H4 (cell line): ENCODE data around the gene BAZ1A. TPM values are rescaled to one million over a fixed set of nuclear protein-coding genes. Genes with fewer than 3 reads are reported as not detected.
A peak's percentile ranks its signal among the peaks of the same experiment; 100 is the strongest.

Experiments
- DNase-seq: peaks from one replicate; pipeline ENCODE4 v3.0.0-alpha.2; 2015; ENCODE audit warnings: low spot score
- total RNA-seq: library from RNA; depleted of rRNA; stranded (reverse); fragments of >200 nt; shearing (Covaris generic); gene quantifications from 2 replicates; pipeline ENCODE4 v1.2.3, GENCODE V29; 2014; rRNA removed

Gene BAZ1A
- total RNA-seq, 1 experiment from 2014 or later: 34.2 TPM

GRCh38 chr14:34721129-34721528, 154.0 kb downstream of the BAZ1A start:
- DNase-seq: no peak

- no peak for DNase-seq
These were observed 156.3 kb downstream of the BAZ1A start for GRCh38 chr14:34718750-34719304.

GRCh38 chr14:34715127-34715863, 159.9 kb downstream of the BAZ1A start:
- DNase-seq: no peak

GRCh38 chr14:34714320-34715126, 160.6 kb downstream of the BAZ1A start, which contains the start of gene CFL2:
CFL2 (minus strand) TSS chr14:34714593; CDS start chr14:34714540, 53 bp downstream.
- DNase-seq: peak; percentile 75

GRCh38 chr14:34713681-34714319, 161.4 kb downstream of the BAZ1A start:
- DNase-seq: peak; percentile 30

- DNase-seq: no peak
These were observed 162.0 kb downstream of the BAZ1A start for GRCh38 chr14:34713122-34713680.

- DNase-seq: no peak
These were observed 163.1 kb downstream of the BAZ1A start for GRCh38 chr14:34711796-34712712.

GRCh38 chr14:34711169-34711568, 164.0 kb downstream of the BAZ1A start:
- no peak for DNase-seq

GRCh38 chr14:34710744-34711143, 164.4 kb downstream of the BAZ1A start:
- DNase-seq: no peak

GRCh38 chr14:34710006-34710405, 165.2 kb downstream of the BAZ1A start:
- no peak for DNase-seq

GRCh38 chr14:34707722-34708121, 167.4 kb downstream of the BAZ1A start:
- no peak for DNase-seq

Other genes with a start within 250 kb of the BAZ1A start
- gene SNX6, start 245.2 kb downstream of the BAZ1A start, total RNA-seq: 205 and 206 TPM in 2 replicates
- gene CFL2, start 160.8 kb downstream of the BAZ1A start, total RNA-seq: 77.8 and 97.7 TPM in 2 replicates
- 88.7 and 91.8 TPM in 2 replicates for gene SRP54, start 107.6 kb upstream of the BAZ1A start, total RNA-seq
- gene FAM177A1, start 170.9 kb upstream of the BAZ1A start, total RNA-seq: 21.4 and 30.7 TPM in 2 replicates
- 21.2 and 27.9 TPM in 2 replicates for gene PPP2R3C, start 246.6 kb upstream of the BAZ1A start, total RNA-seq
- 26.4 and 31.5 TPM in 2 replicates for gene PRORP, start 247.2 kb upstream of the BAZ1A start, total RNA-seq